ENCODE measurements around the gene NFAT5.
"Not testable (repeated sequence)": the region's sequence is repeated elsewhere in the genome, so short reads cannot be mapped to it uniquely, and the experiment has no call there.

The NFAT5 gene

DNA sequence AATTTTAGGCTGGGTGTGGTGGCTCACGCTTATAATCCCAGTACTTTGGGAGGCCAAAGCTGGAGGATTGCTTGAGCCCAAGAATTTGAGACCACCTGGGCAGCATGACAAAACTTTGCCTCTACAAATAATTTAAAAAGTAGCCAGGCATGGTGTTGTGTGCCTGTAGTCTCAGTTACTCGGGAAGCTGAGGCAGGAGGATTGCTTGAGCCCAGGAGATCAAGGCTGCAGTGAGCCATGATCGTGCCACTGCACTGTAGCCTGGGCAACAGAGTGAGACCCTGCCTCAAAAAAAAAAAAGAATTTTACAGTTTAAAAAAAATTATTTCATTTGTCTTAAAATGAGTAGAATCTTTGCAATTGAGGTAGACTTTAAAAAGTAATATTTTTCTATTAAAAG lies 78.2 kb downstream of the NFAT5 start:
- H3K27me3 ChIP-seq; H3K27ac ChIP-seq; H3K4me3 ChIP-seq (ENCODE audit: low read depth in 1 of 2, low read length in 1 of 2); H3K9me3 ChIP-seq; H3K4me1 ChIP-seq (ENCODE audit: control insufficient read depth in 1 of 2, insufficient read depth in 1 of 2, low read depth in 1 of 2, low read length in 1 of 2): not testable (repeated sequence)
- peaks cover 23% of the 10 kb centered on the region for H3K36me3 ChIP-seq

DNA sequence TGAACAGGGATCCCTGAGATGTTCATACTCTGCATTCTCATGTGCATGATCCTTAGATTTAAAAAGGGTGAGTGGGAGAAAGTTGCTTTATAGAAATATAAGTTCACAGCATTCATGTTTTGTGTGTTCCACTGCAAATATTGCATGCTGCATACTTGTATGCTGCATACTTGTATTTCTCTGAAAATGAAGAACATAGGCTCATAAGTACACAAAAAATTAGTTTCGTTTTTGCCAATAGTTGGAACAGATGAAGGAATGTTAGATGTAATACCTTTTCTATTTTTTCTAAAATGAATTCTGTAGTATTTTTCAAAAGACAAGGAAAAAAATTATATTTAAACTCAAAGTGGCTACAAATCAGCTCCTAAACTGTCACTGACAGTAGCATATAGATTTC lies 79.0 kb downstream of the NFAT5 start:
- H3K4me1 ChIP-seq (ENCODE audit: control insufficient read depth in 1 of 2, insufficient read depth in 1 of 2, low read depth in 1 of 2, low read length in 1 of 2), result no peaks in the 10 kb centered on the region
- no peak overlapping the region for H3K4me3 ChIP-seq (ENCODE audit: low read depth in 1 of 2, low read length in 1 of 2)
- H3K27ac ChIP-seq, result no peak overlapping the region
- peaks cover 31% of the 10 kb centered on the region for H3K36me3 ChIP-seq
- TF ChIP-seq, protein P1, sequence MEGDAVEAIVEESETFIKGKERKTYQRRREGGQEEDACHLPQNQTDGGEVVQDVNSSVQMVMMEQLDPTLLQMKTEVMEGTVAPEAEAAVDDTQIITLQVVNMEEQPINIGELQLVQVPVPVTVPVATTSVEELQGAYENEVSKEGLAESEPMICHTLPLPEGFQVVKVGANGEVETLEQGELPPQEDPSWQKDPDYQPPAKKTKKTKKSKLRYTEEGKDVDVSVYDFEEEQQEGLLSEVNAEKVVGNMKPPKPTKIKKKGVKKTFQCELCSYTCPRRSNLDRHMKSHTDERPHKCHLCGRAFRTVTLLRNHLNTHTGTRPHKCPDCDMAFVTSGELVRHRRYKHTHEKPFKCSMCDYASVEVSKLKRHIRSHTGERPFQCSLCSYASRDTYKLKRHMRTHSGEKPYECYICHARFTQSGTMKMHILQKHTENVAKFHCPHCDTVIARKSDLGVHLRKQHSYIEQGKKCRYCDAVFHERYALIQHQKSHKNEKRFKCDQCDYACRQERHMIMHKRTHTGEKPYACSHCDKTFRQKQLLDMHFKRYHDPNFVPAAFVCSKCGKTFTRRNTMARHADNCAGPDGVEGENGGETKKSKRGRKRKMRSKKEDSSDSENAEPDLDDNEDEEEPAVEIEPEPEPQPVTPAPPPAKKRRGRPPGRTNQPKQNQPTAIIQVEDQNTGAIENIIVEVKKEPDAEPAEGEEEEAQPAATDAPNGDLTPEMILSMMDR (IDR thresholded peaks at IDR 0.05), result no peak
- H3K9me3 ChIP-seq, result no peaks in the 10 kb centered on the region
- H3K27me3 ChIP-seq, result no peaks in the 10 kb centered on the region

DNA sequence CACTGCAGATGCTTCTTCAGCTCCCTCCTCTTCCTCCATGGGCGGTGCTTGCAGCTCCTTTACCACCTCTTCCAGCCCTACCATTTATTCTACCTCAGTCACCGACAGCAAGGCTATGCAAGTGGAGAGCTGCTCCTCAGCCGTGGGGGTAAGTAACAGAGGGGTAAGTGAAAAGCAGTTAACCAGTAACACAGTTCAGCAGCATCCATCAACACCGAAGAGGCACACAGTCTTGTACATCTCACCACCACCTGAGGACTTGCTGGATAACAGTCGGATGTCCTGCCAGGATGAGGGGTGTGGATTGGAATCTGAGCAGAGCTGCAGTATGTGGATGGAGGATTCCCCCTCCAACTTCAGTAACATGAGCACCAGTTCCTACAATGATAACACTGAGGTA lies 81.3 kb downstream of the NFAT5 start:
- Histone ChIP-seq H3K4me1 (ENCODE audit: control insufficient read depth in 1 of 2, insufficient read depth in 1 of 2, low read depth in 1 of 2, low read length in 1 of 2) (no peaks in the 10 kb centered on the region), H3K27ac (no peak overlapping the region), H3K36me3 (peaks cover 46% of the 10 kb centered on the region), H3K4me3 (ENCODE audit: low read depth in 1 of 2, low read length in 1 of 2) (no peak overlapping the region), H3K9me3 (no peaks in the 10 kb centered on the region), H3K27me3 (no peaks in the 10 kb centered on the region)
- TF ChIP-seq, protein P1 (IDR thresholded peaks at IDR 0.05), result no peak

DNA sequence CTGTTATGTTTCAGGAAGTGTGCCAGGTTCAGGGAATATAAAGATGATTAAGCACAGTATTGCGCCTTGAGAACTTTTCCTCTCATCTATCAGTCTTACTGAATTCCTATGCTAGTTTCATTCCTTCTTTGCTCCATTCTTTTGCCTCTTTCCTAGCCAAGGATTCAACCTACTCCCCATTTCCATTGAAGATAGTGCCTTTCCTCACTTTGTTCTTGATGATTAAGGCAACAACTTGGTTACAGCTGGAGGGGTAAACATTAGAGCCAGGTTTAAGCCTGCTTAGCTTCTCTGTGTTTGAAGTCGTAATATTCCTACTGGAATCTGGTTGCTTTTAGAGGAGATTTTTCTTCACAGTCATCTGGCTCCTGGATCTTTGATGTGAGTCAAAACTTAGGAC lies 85.5 kb downstream of the NFAT5 start:
- no peak overlapping the region for H3K4me3 ChIP-seq (ENCODE audit: low read depth in 1 of 2, low read length in 1 of 2)
- H3K9me3 ChIP-seq, result no peaks in the 10 kb centered on the region
- TF ChIP-seq, protein P1 (IDR thresholded peaks at IDR 0.05), result no peak
- peaks cover 79% of the 10 kb centered on the region for H3K36me3 ChIP-seq
- no peak overlapping the region for H3K27ac ChIP-seq
- no peaks in the 10 kb centered on the region for H3K4me1 ChIP-seq (ENCODE audit: control insufficient read depth in 1 of 2, insufficient read depth in 1 of 2, low read depth in 1 of 2, low read length in 1 of 2)
- H3K27me3 ChIP-seq, result no peaks in the 10 kb centered on the region

GRCh38 chr16:69654280-69654931 lies 88.6 kb downstream of the NFAT5 start:
- TF ChIP-seq, protein P1 (IDR thresholded peaks at IDR 0.05), result no peak
- no peak overlapping the region for H3K4me3 ChIP-seq (ENCODE audit: low read depth in 1 of 2, low read length in 1 of 2)
- H3K27ac ChIP-seq, result no peak overlapping the region
- no peaks in the 10 kb centered on the region for H3K27me3 ChIP-seq
- H3K36me3 ChIP-seq, result peaks cover 68% of the 10 kb centered on the region
- H3K9me3 ChIP-seq, result no peaks in the 10 kb centered on the region
- no peaks in the 10 kb centered on the region for H3K4me1 ChIP-seq (ENCODE audit: control insufficient read depth in 1 of 2, insufficient read depth in 1 of 2, low read depth in 1 of 2, low read length in 1 of 2)

- Histone ChIP-seq H3K9me3 (no peaks in the 10 kb centered on the region), H3K4me3 (ENCODE audit: low read depth in 1 of 2, low read length in 1 of 2) (no peak overlapping the region), H3K36me3 (peaks cover 56% of the 10 kb centered on the region), H3K4me1 (ENCODE audit: control insufficient read depth in 1 of 2, insufficient read depth in 1 of 2, low read depth in 1 of 2, low read length in 1 of 2) (no peaks in the 10 kb centered on the region), H3K27me3 (no peaks in the 10 kb centered on the region), H3K27ac (no peak overlapping the region)
- TF ChIP-seq, protein P1 (IDR thresholded peaks at IDR 0.05), result no peak
Observed at GRCh38 chr16:69660166-69660565, 94.4 kb downstream of the NFAT5 start.

All from neutrophil (primary cell).